Ovary (tissue), 9 donors: Measurements from ENCODE around the gene GALNT17. TPM values are rescaled to one million over a fixed set of nuclear protein-coding genes. Genes with fewer than 3 reads are reported as not detected.

Experiments used
- DNase-seq, 5 donors: peaks; one replicate each; pipeline ENCODE4 v3.0.0-alpha.2; 2019 to 2020
- H3K27ac ChIP-seq, 2 donors: fragments of 200-600 bp; one replicate each; pipeline versions ENCODE4 v1.5.1 to v1.8.0; 2019 to 2022
- H3K27me3 ChIP-seq: fragments of 200-600 bp; one replicate; pipeline ENCODE4 v1.8.0; 2022
- H3K36me3 ChIP-seq: fragments of 200-600 bp; sonication (generic); one replicate; pipeline ENCODE4 v1.5.1; 2019
- H3K4me1 ChIP-seq: one replicate; pipeline ENCODE4 v1.8.1; 2013; ENCODE audit warnings: mild to moderate bottlenecking, moderate library complexity; ENCODE audit not compliant: insufficient read depth
- H3K4me3 ChIP-seq: fragments of 200-600 bp; sonication (generic); one replicate; pipeline ENCODE4 v1.5.1; 2017
- H3K9me3 ChIP-seq, 2 donors: fragments of 200-600 bp in 1 of 2; sonication (generic) in 1 of 2; one replicate each; pipeline versions ENCODE4 v1.5.1 to v1.8.1; 2013 to 2019; ENCODE audit warnings: mild to moderate bottlenecking in 1 of 2, moderate library complexity in 1 of 2
- EP300 ChIP-seq: sonication (generic); formaldehyde crosslinking; IDR thresholded peaks from one replicate; pipeline ENCODE4 v1.6.1; 2017; ENCODE audit warnings: antibody characterized with exemption
- POLR2A ChIP-seq: fragments of 450-650 bp; IDR thresholded peaks from one replicate; pipeline ENCODE4 v1.6.1; 2017; ENCODE audit warnings: antibody characterized with exemption, mild to moderate bottlenecking, moderate library complexity
- WGBS, 3 donors: extraction: QIAGEN DNeasy Blood & Tissue Kit in 1 of 3; methylation state at CpG; one replicate each; pipeline versions ENCODE4 v1.1.5 to v1.1.7; 2013 to 2017; 5-methylcytosine and 5-hydroxymethylcytosine counted together
- intact Hi-C, 4 donors: fragments of 100-400 bp; cut with DNase I; formaldehyde crosslinking; loops; one replicate each; pipeline versions ENCODE4 v1.11.0 to v1.15.1; 2022 to 2023
- polyA plus RNA-seq, 2 donors: library from polyadenylated mRNA; stranded (reverse); fragments of 200-250 nt in 1 of 2; fragments of 350-450 nt in 1 of 2; fragmentation: Illumina TruSeq in 1 of 2; extraction: RNeasy Lipid Tissue Mini Kit (QIAGEN cat#74804) in 1 of 2; gene quantifications; one replicate each; pipeline ENCODE4 v1.2.3, GENCODE V29; 2013 to 2014
- total RNA-seq, 7 donors: library from RNA; depleted of rRNA in 2 of 7; stranded (reverse); fragments of >200 nt in 2 of 7; fragmentation: NEBNext Ultra II Directional in 3 of 7; extraction: Animal tissue kit (Norgen Biotek cat#: 25700) in 3 of 7; gene quantifications; one replicate each; pipeline versions ENCODE4 v1.1.0 to v1.2.4, GENCODE V29; 2016 to 2023
- TF ChIP-seq, protein P1 (sequence below), 3 donors: fragments of 450-650 bp in 2 of 3; fragments of 200-600 bp in 1 of 3; IDR thresholded peaks; one replicate each; pipeline versions ENCODE4 v1.5.1 to v1.8.0; 2016 to 2022; ENCODE audit warnings: antibody characterized with exemption in 3 of 3, mild to moderate bottlenecking in 1 of 3
- donor health status: DM: no; HTN: no; CAD: no; lungs with moderate emphysema.
- donor health status: DM: no; HTN: no; CAD: no.
- donor health status: Bipolar disorder and iron deficiency.
- donor health status: DM: yes; HTN: yes; CAD: no.
- donor health status: DM: no; HTN: no; CAD: no.
- donor health status: DM: yes; HTN: yes; CAD: no.

Gene GALNT17
- total and polyA plus RNA-seq, 9 donors, result 13.4 to 90.1 (median 57.1) TPM

DNA sequence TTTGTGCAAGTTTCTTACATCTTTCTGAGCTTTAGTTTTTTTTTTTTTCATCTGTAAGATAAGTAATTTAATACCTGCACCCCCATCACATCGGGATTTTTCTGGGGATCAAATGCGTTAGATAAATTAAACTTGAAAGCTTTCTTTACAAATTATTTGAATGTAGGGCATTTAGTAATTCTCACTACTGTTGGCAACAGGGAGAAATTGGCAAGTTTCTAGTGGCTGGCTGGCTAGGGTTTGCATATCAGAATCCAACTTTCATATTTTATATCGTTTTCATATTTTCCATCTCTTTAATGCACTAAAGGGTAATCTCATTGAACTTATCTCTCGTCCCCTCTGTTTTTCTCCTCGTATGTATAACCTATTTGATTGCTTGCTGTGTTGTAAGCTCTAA is 412.9 kb downstream of the GALNT17 start:
- Histone ChIP-seq H3K9me3 (no peaks in the 10 kb centered on the region), H3K4me3 (no peak overlapping the region), H3K27me3 (no peaks in the 10 kb centered on the region), H3K4me1 (no peaks in the 10 kb centered on the region), H3K36me3 (no peaks in the 10 kb centered on the region), H3K27ac (no peak overlapping the region)
- intact Hi-C loops, result loop anchor here in 1 of 4 donors (5.0 kb wide), 1 partner anchor 1852 kb away; no protein-coding TSS in a partner anchor
- TF ChIP-seq, protein P1, sequence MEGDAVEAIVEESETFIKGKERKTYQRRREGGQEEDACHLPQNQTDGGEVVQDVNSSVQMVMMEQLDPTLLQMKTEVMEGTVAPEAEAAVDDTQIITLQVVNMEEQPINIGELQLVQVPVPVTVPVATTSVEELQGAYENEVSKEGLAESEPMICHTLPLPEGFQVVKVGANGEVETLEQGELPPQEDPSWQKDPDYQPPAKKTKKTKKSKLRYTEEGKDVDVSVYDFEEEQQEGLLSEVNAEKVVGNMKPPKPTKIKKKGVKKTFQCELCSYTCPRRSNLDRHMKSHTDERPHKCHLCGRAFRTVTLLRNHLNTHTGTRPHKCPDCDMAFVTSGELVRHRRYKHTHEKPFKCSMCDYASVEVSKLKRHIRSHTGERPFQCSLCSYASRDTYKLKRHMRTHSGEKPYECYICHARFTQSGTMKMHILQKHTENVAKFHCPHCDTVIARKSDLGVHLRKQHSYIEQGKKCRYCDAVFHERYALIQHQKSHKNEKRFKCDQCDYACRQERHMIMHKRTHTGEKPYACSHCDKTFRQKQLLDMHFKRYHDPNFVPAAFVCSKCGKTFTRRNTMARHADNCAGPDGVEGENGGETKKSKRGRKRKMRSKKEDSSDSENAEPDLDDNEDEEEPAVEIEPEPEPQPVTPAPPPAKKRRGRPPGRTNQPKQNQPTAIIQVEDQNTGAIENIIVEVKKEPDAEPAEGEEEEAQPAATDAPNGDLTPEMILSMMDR (IDR thresholded peaks at IDR 0.05), result no peak
- no peak for TF ChIP-seq EP300
- TF ChIP-seq POLR2A, result no peak
- 38 to 45% (median 39%) methylated on average over 5 of the region's 5 CpGs for WGBS, 3 donors
- no peak for DNase-seq

DNA sequence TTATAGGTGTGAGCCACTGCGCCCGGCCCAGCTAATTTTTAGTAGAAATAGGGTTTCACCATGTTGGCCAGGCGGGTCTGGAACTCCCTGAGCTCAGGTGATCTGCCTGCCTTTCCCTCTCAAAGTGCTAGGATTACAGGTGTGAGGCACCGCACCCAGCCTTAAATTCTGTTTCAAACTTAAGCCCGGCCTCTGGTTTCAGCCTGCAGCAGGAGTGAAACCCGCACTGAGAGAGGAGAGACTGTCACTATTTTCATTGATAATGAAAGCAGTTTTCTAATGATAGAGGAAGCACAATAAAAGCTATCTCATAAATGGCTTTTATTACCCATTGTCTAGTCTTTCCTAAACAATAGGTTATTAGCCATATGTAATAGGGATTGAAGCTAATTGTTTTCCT is 415.5 kb downstream of the GALNT17 start:
- WGBS, 3 donors, result 93 to 98% (median 94%) methylated on average over 6 of the region's 6 CpGs
- Histone ChIP-seq H3K4me1 (no peaks in the 10 kb centered on the region), H3K36me3 (no peaks in the 10 kb centered on the region), H3K27ac (no peak overlapping the region), H3K27me3 (no peaks in the 10 kb centered on the region), H3K4me3 (no peak overlapping the region), H3K9me3 (no peaks in the 10 kb centered on the region)
- TF ChIP-seq, protein P1 (IDR thresholded peaks at IDR 0.05), result no peak
- no peak for TF ChIP-seq EP300
- TF ChIP-seq POLR2A, result no peak
- intact Hi-C loops, result loop anchor here in 1 of 4 donors (5.0 kb wide), 1 partner anchor 1850 kb away; no protein-coding TSS in a partner anchor
- DNase-seq, result no peak

DNA sequence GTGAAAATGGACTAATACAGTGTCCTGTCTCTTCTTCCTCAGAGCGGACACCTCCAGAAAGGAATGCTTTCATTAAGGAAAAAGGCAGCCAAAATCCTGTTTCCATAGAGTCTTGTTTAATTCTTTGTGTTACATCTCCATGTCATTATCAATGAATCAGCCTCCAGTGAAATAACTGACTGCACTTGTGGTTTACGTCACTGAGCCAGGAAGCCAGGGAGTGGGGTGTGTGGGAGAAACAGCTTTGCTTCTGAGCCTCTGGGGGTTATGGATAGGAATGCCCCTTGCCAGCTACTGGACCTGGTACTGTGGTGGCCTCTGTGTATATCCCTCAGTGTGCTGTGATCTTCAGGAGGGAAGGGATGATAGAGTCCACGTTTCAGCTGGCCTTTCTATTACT is 416.8 kb downstream of the GALNT17 start:
- 75 to 87% (median 80%) methylated on average over 3 of the region's 3 CpGs for WGBS, 3 donors
- no peaks in the 10 kb centered on the region for H3K4me1 ChIP-seq
- H3K27me3 ChIP-seq, result no peaks in the 10 kb centered on the region
- no peak overlapping the region for H3K27ac ChIP-seq
- no peak for DNase-seq
- H3K4me3 ChIP-seq, result no peak overlapping the region
- H3K36me3 ChIP-seq, result no peaks in the 10 kb centered on the region
- intact Hi-C loops, result loop anchor here in 1 of 4 donors (5.0 kb wide), 1 partner anchor 1849 kb away; no protein-coding TSS in a partner anchor
- no peak for TF ChIP-seq EP300
- TF ChIP-seq, protein P1 (IDR thresholded peaks at IDR 0.05), result no peak
- no peak for TF ChIP-seq POLR2A
- H3K9me3 ChIP-seq, result no peaks in the 10 kb centered on the region

DNA sequence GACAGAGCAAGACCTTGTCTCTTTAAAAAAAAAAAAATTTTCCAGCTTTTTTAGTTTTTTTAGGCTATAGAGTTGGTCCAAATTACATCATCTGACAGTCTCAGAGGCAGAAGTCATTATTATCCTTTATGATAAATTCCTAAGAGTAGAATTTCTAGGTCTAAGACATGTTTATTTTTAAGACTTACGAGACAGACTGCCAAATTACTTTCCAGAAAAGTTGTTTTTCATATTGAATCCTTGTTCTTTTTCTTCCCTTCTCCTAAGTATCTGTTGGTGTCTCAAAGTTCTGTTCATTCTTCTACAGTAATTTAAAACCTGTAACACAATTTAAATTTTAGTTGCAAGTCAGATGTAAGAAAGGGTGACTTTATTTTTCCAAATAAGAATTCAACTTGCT is 421.4 kb downstream of the GALNT17 start:
- intact Hi-C loops, result no loop called here
- DNase-seq, result no peak
- no peaks in the 10 kb centered on the region for H3K4me1 ChIP-seq
- no peaks in the 10 kb centered on the region for H3K36me3 ChIP-seq
- TF ChIP-seq POLR2A (no peak), EP300 (no peak)
- TF ChIP-seq, protein P1 (IDR thresholded peaks at IDR 0.05), result no peak
- no peak overlapping the region for H3K27ac ChIP-seq
- H3K27me3 ChIP-seq, result no peaks in the 10 kb centered on the region
- no peak overlapping the region for H3K4me3 ChIP-seq
- 7 to 10% (median 8%) methylated on average over 1 of the region's 1 CpG for WGBS, 3 donors
- H3K9me3 ChIP-seq, result no peaks in the 10 kb centered on the region
